Measurements from ENCODE around the gene CYSTM1. TPM values are rescaled to one million over a fixed set of nuclear protein-coding genes. Genes with fewer than 3 reads are reported as not detected.

CYSTM1 gene
- total RNA-seq = 10 to 100 TPM; 55.1 to 68.6 TPM

GRCh38 chr5:140174465-140175366 is at the start of gene CYSTM1:
Gene CYSTM1 (plus strand): TSS chr5:140175188. CDS start chr5:140194466, 19,278 bp downstream.

GRCh38 chr5:140125637-140126036 is 49.4 kb upstream of the CYSTM1 start, which contains the start of gene IGIP:
Gene IGIP (plus strand): TSS chr5:140125937. CDS start chr5:140128477, 2,540 bp downstream.

Other genes with a start within 250 kb of the CYSTM1 start
- 1 to 10 TPM in 1 of 2 donors, under 1 TPM in 1; 0.34 to 2.7 TPM for gene NRG2, start 131.9 kb upstream of the CYSTM1 start, total RNA-seq
- gene PURA, start 61.1 kb upstream of the CYSTM1 start, total RNA-seq = 1 to 10 TPM; 9.3 to 10.0 TPM
- gene IGIP, start 49.3 kb upstream of the CYSTM1 start, total RNA-seq = 1 to 10 TPM; 1.7 to 2.0 TPM
- 10 to 100 TPM; 67.4 to 76.3 TPM for gene PFDN1, start 127.9 kb downstream of the CYSTM1 start, total RNA-seq
- gene HBEGF, start 171.4 kb downstream of the CYSTM1 start, total RNA-seq = 1 to 10 TPM; 3.1 to 5.7 TPM
- not detected for gene SLC4A9, start 185.0 kb downstream of the CYSTM1 start, total RNA-seq
- 10 to 100 TPM; 68.1 to 81.9 TPM for gene ANKHD1, start 226.6 kb downstream of the CYSTM1 start, total RNA-seq